ENCODE data around the gene PDE3B. TPM values are rescaled to one million over a fixed set of nuclear protein-coding genes. Genes with fewer than 3 reads are reported as not detected.

Gene PDE3B
- total RNA-seq, 3 donors from 2014 or later (not counting 1 experiment from before 2014, with no cell fraction given): 18.2 to 42.3 (median 34.5) TPM

DNA sequence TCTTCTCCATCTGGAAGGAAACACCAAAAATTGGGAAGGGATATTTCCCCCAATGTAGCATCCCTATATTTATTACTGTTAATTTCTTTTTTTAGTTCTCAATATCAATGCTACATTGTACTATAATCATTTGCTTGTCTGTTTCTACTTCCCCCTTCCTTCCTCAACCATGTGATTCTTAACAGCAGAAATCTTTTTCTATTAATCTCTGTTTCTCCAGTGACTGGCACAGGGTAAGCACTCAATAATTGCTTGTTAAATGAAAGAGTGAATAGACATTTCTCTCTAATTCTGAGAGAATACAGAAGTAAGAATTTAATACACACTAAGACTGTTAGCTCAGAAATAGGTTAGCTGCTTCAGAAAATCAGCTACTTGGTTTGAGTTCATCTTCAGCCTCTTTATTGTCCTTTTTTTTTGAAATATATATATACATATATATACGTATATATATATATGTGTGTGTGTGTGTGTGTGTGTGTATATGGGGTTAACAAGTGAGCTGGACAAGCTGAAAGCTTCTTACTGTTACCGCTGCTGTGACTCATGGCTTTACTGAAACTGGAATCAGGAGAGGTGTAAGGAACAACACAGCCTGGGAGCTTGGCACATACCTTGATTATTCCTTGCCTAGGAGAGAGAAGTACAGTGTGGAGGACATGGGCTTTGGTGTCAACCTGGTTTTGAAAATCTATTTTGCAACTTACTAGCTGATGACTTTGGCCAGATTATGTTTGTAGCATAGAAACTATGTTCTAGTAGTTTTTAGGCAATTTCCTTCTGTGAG, 26.2 kb upstream of the PDE3B start:
- Histone ChIP-seq H3K27ac (ENCODE audit: low read length) (no peak overlapping the region), H3K27me3 (ENCODE audit: control insufficient read depth, insufficient read depth, low read length) (no peaks in the 10 kb centered on the region), H3K36me3 (ENCODE audit: control insufficient read depth, insufficient read depth, low read length) (no peaks in the 10 kb centered on the region), H3K4me3 (ENCODE audit: low read length) (no peak overlapping the region), H3K4me1 (ENCODE audit: control insufficient read depth, insufficient read depth, low read length) (no peaks in the 10 kb centered on the region), H3K9me3 (ENCODE audit: control insufficient read depth, insufficient read depth, low read length) (no peaks in the 10 kb centered on the region)
- peaks cover 0 to 5% of the 10 kb centered on the region in 2 donors for H3K4me1 Mint-ChIP-seq
- 93% methylated on average over 1 of the region's 2 CpGs for WGBS (ENCODE audit: insufficient coverage)
- H3K4me3 Mint-ChIP-seq: no peak overlapping the region
- no peak for DNase-seq
- ATAC-seq: no peak
- H3K27me3 Mint-ChIP-seq (ENCODE audit: low read depth in 2 of 2): no peaks in the 10 kb centered on the region
- TF ChIP-seq, protein P1, sequence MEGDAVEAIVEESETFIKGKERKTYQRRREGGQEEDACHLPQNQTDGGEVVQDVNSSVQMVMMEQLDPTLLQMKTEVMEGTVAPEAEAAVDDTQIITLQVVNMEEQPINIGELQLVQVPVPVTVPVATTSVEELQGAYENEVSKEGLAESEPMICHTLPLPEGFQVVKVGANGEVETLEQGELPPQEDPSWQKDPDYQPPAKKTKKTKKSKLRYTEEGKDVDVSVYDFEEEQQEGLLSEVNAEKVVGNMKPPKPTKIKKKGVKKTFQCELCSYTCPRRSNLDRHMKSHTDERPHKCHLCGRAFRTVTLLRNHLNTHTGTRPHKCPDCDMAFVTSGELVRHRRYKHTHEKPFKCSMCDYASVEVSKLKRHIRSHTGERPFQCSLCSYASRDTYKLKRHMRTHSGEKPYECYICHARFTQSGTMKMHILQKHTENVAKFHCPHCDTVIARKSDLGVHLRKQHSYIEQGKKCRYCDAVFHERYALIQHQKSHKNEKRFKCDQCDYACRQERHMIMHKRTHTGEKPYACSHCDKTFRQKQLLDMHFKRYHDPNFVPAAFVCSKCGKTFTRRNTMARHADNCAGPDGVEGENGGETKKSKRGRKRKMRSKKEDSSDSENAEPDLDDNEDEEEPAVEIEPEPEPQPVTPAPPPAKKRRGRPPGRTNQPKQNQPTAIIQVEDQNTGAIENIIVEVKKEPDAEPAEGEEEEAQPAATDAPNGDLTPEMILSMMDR (IDR thresholded peaks at IDR 0.05): no peak
- H3K36me3 Mint-ChIP-seq: no peaks in the 10 kb centered on the region
- no peak overlapping the region for H3K27ac Mint-ChIP-seq
- H3K9me3 Mint-ChIP-seq: no peaks in the 10 kb centered on the region
- intact Hi-C loops (cut with micrococcal nuclease): no loop called here

GRCh38 chr11:14618060-14618459, 25.5 kb upstream of the PDE3B start:
- Histone ChIP-seq H3K9me3 (ENCODE audit: control insufficient read depth, insufficient read depth, low read length) (no peaks in the 10 kb centered on the region), H3K27me3 (ENCODE audit: control insufficient read depth, insufficient read depth, low read length) (no peaks in the 10 kb centered on the region), H3K27ac (ENCODE audit: low read length) (no peak overlapping the region), H3K4me1 (ENCODE audit: control insufficient read depth, insufficient read depth, low read length) (no peaks in the 10 kb centered on the region), H3K4me3 (ENCODE audit: low read length) (no peak overlapping the region), H3K36me3 (ENCODE audit: control insufficient read depth, insufficient read depth, low read length) (no peaks in the 10 kb centered on the region)
- 100% methylated on average over 2 of the region's 2 CpGs for WGBS (ENCODE audit: insufficient coverage)
- H3K27me3 Mint-ChIP-seq (ENCODE audit: low read depth in 2 of 2): no peaks in the 10 kb centered on the region
- H3K36me3 Mint-ChIP-seq: no peaks in the 10 kb centered on the region
- H3K27ac Mint-ChIP-seq: no peak overlapping the region
- H3K4me3 Mint-ChIP-seq: no peak overlapping the region
- ATAC-seq (no peak), DNase-seq (no peak)
- TF ChIP-seq, protein P1 (IDR thresholded peaks at IDR 0.05): no peak
- intact Hi-C loops (cut with micrococcal nuclease): no loop called here
- peaks cover 0 to 8% of the 10 kb centered on the region in 2 donors for H3K4me1 Mint-ChIP-seq
- no peaks in the 10 kb centered on the region for H3K9me3 Mint-ChIP-seq

DNA sequence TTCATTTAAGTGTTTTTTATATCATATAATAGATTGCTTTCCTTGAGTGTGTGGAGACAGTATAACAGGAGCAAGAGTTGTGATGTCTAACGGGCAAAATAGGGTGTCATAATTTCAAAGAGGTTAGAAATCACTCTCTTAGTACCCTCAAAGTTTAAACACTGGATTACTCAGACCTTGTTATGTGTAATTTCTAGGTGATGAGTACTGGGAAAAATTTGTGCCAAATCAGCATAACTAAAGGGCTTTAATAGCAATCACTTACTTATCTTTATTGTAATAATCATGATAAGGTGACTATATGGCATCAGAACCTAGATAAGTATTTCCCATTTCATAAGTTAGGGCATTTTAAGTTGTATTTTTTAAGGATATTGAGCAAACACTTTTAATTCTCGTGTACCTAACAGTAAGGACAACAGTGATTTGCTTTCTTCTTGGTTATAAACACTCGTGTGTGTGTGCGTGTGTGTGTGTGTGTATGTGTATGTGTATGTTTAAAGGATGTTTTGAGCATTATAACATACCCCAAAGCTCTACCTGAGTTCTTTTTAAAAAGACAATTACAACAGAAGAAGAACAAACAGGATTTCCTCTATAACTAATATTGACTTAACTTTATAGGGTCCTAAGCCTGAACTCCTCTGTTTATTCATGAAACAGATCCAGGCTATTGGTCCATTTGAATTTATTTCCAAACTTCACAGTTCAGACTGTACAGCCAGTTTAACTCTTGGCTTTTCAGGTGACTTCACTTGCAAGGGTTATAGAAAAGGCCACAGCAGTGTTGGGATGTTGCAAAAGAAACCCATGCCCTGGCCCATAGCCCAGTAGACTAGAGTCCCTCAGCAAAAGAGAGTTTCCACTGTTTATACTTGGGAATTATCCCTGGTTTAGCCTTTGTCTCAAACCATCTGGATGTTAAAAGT, 23.7 kb upstream of the PDE3B start:
- TF ChIP-seq, protein P1 (IDR thresholded peaks at IDR 0.05): no peak
- H3K36me3 Mint-ChIP-seq: no peaks in the 10 kb centered on the region
- no peak overlapping the region for H3K27ac ChIP-seq (ENCODE audit: low read length)
- no peak overlapping the region for H3K4me3 ChIP-seq (ENCODE audit: low read length)
- H3K4me1 ChIP-seq (ENCODE audit: control insufficient read depth, insufficient read depth, low read length): no peaks in the 10 kb centered on the region
- no peak overlapping the region for H3K4me3 Mint-ChIP-seq
- DNase-seq: no peak
- no peaks in the 10 kb centered on the region for H3K27me3 ChIP-seq (ENCODE audit: control insufficient read depth, insufficient read depth, low read length)
- intact Hi-C loops (cut with micrococcal nuclease): no loop called here
- H3K4me1 Mint-ChIP-seq: peaks cover 0 to 8% of the 10 kb centered on the region in 2 donors
- H3K27ac Mint-ChIP-seq: no peak overlapping the region
- 83% methylated on average over 1 of the region's 4 CpGs for WGBS (ENCODE audit: insufficient coverage)
- ATAC-seq: no peak
- no peaks in the 10 kb centered on the region for H3K9me3 ChIP-seq (ENCODE audit: control insufficient read depth, insufficient read depth, low read length)
- no peaks in the 10 kb centered on the region for H3K36me3 ChIP-seq (ENCODE audit: control insufficient read depth, insufficient read depth, low read length)
- no peaks in the 10 kb centered on the region for H3K9me3 Mint-ChIP-seq
- no peaks in the 10 kb centered on the region for H3K27me3 Mint-ChIP-seq (ENCODE audit: low read depth in 2 of 2)

All from natural killer cell (primary cell).